ENCODE measurements around the gene IL17B. TPM values are rescaled to one million over a fixed set of nuclear protein-coding genes. Genes with fewer than 3 reads are reported as not detected.

The IL17B gene
- total RNA-seq, 1 experiment from 2014 or later = not detected

- Mint-ChIP-seq H3K36me3 (ENCODE audit: insufficient read depth in 1 of 3, low read depth in 3 of 3) (peaks cover 0 to 25% (median 0%) of the 10 kb centered on the region in 3 experiments; a peak in 5 of 7 replicates), H3K27me3 (ENCODE audit: low read depth) (no peaks in the 10 kb centered on the region), H3K4me1 (peaks cover 13 to 17% of the 10 kb centered on the region in 2 experiments), H3K9me3 (no peaks in the 10 kb centered on the region), H3K27ac (no peak overlapping the region), H3K4me3 (no peak overlapping the region)
- Histone ChIP-seq H4K8ac (replicated peaks; ENCODE audit: insufficient read length, low read depth, low read length) (no peak overlapping the region), H2BK12ac (ENCODE audit: insufficient read length, low read depth, low read length) (no peak overlapping the region), H3K18ac (ENCODE audit: insufficient read length, low read depth, low read length) (no peak overlapping the region), H4K91ac (ENCODE audit: insufficient read length, low read depth, low read length) (no peak overlapping the region), H3K23me2 (ENCODE audit: insufficient read length, low read depth, low read length, poor library complexity, severe bottlenecking) (no peaks in the 10 kb centered on the region), H2AFZ (ENCODE audit: low read length) (no peak overlapping the region), H3K9me3 (ENCODE audit: control insufficient read depth, low read depth, low read length) (no peaks in the 10 kb centered on the region), H3T11ph (ENCODE audit: low read length) (no peak overlapping the region), H3K79me2 (ENCODE audit: insufficient read depth, low read length) (no peaks in the 10 kb centered on the region), H3K27ac (ENCODE audit: insufficient read length, low read depth, low read length) (no peak overlapping the region), H3K27me3 (ENCODE audit: insufficient read depth, low read length) (no peaks in the 10 kb centered on the region), H3K56ac (ENCODE audit: insufficient read length, low read depth, low read length) (no peak overlapping the region), H2AK5ac (ENCODE audit: insufficient read length, low read length) (no peak overlapping the region), H4K20me1 (ENCODE audit: control insufficient read depth, insufficient read depth, insufficient read length) (no peaks in the 10 kb centered on the region), H3K4me2 (ENCODE audit: insufficient read depth, insufficient read length, low read length) (no peak overlapping the region), H2BK20ac (ENCODE audit: low read depth, low read length, poor library complexity, severe bottlenecking) (no peak overlapping the region), H3K9ac (ENCODE audit: extremely low read depth, insufficient read length, low read length) (no peak overlapping the region), H2BK120ac (ENCODE audit: low read depth, low read length, poor library complexity, severe bottlenecking) (no peak overlapping the region), H4K5ac (ENCODE audit: insufficient read length, low read depth, low read length) (no peak overlapping the region), H3K4ac (ENCODE audit: low read depth, low read length) (no peak overlapping the region), H3K4me1 (ENCODE audit: insufficient read depth, low read length) (no peaks in the 10 kb centered on the region), H3K79me1 (ENCODE audit: insufficient read depth, low read depth, low read length, poor library complexity, severe bottlenecking) (no peaks in the 10 kb centered on the region), H2BK5ac (ENCODE audit: insufficient read length, low read length) (no peak overlapping the region), H2BK15ac (ENCODE audit: low read depth, low read length) (no peak overlapping the region), H3K14ac (ENCODE audit: insufficient read depth, low read length) (no peak overlapping the region), H3K23ac (ENCODE audit: insufficient read length, low read depth, low read length) (no peak overlapping the region)
- WGBS (ENCODE audit: extremely low coverage, insufficient read length, low lambda C conversion rate) = no CpG with 5 or more reads among the region's 22 CpGs
- TF ChIP-seq, protein P1, sequence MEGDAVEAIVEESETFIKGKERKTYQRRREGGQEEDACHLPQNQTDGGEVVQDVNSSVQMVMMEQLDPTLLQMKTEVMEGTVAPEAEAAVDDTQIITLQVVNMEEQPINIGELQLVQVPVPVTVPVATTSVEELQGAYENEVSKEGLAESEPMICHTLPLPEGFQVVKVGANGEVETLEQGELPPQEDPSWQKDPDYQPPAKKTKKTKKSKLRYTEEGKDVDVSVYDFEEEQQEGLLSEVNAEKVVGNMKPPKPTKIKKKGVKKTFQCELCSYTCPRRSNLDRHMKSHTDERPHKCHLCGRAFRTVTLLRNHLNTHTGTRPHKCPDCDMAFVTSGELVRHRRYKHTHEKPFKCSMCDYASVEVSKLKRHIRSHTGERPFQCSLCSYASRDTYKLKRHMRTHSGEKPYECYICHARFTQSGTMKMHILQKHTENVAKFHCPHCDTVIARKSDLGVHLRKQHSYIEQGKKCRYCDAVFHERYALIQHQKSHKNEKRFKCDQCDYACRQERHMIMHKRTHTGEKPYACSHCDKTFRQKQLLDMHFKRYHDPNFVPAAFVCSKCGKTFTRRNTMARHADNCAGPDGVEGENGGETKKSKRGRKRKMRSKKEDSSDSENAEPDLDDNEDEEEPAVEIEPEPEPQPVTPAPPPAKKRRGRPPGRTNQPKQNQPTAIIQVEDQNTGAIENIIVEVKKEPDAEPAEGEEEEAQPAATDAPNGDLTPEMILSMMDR (conservative IDR thresholded peaks at IDR 0.05) = no peak
- no peak for DNase-seq
Measured at GRCh38 chr5:149367972-149368645, 11.0 kb downstream of the IL17B start.

Data from H9 (cell line).